ENCODE measurements around the gene ZNF785.
A peak's percentile ranks its signal among the peaks of the same experiment; 100 is the strongest.
"Not testable (repeated sequence)": the region's sequence is repeated elsewhere in the genome, so short reads cannot be mapped to it uniquely, and the experiment has no call there.

ZNF785 gene

DNA sequence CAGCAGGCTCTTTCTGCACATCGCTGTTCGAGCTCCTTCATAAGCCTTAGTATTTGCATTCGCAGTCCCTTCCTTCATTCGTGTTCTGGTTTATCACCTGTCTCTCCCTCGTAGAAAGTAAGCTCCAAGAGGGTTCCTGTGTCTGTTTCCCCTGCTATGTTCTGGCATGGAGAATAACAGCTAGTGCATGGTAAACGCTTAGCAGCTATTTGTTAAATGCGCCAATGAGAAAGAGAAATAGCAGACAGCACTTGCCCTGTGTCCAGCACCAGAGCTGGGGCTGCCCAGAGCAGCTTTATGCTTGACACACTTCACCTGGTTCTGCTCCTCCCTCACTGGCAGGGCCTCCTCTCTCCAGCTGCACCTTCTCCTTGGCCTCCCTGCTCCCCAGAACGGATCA, 19.5 kb downstream of the ZNF785 start:
- DNase-seq (ENCODE audit: low spot score), result no peak

DNA sequence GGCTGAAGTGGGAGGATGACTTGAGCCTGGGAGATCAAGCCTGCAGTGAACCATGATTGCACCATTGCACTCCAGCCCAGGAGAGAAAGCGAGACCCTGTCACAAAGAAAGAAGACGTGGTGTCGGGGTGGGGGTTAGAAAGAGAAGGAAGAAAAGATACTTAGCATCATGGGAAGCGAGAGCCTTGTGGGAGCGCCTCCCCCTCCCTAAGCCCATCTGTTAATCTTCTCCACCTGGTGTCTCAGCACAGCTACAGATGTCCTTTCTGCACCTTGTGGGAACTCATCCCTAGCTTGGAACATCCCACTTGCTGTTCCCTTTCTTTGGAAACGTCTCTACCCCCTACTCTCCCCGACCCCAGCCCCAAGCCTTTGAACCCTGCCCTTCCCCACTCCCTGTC, 20.0 kb downstream of the ZNF785 start:
- DNase-seq (ENCODE audit: low spot score), result no peak

- no peak for DNase-seq (ENCODE audit: low spot score)
Measured at GRCh38 chr16:30562021-30562420, 23.5 kb downstream of the ZNF785 start.

GRCh38 chr16:30561089-30561816, 24.2 kb downstream of the ZNF785 start:
- no peak for DNase-seq (ENCODE audit: low spot score)

DNA sequence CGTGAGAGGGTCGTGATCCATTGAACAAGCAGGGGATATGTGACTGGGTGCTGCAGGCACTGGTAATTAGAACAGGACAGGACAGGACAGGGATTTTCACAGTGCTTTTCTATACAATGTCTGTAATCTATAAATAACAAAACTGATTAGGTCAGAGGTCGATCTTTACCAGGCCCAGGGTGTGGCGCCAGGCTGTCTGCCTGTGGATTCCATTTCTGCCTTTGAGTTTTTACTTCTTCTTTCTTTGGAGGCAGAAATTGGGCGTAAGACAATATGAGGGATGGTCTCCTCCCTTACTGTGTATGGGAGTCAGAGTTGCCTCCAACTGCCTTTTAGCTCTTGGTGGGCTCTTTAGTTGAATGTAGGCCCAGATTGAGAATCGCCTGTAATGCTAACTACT, 25.8 kb downstream of the ZNF785 start:
- no peak for DNase-seq (ENCODE audit: low spot score)

- no peak for DNase-seq (ENCODE audit: low spot score)
Measured at GRCh38 chr16:30558789-30559377, 26.6 kb downstream of the ZNF785 start.

DNA sequence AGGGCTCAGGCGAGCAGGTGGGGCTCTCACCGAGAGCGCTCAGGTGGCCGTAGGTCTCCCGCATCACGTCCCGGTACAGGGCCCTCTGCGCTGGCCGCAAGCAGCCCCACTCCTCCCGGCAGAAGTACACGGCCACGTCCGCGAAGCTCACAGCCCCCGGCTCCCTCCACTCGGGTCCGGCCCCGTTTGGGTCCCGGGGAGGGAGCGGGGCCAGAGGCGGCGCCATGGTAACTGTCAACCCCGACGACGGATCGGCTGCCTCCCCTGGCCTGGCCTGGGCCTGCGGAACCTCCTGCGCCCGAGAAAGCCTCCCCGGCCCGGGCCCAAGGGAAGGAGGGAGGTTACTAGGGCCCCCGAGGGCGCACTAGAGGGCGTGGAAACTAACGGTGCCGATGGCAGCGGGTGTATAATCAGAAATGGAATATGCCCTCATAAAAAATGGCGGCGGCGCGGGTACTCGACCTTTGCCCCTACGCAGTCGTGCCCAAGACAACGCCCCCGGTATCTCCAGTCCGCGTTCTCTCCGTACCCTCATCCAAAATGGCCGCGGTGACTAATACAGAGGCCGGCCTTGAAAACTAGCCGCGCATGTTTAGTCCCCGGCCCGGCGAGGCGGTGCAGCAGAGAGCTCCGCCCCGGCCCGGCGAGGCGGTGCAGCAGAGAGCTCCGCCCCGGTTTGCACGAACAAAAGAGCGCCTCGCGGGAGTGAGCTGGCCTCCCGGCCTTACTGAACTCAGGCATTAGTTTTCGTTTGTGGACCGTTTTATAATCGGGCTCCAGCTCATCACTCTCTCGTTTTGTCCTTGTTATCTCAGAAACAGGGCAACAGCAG, 27.3 kb downstream of the ZNF785 start, which contains the start of gene ZNF764:
ZNF764 (minus strand) TSS at position 418 of the 832 bp plus-strand sequence; CDS start at position 226, 192 bp downstream.
- DNase-seq (ENCODE audit: low spot score), result peak; percentile 98

- DNase-seq (ENCODE audit: low spot score), result no peak
Measured at GRCh38 chr16:30557707-30557956, 27.9 kb downstream of the ZNF785 start.

- DNase-seq (ENCODE audit: low spot score), result no peak
Measured at GRCh38 chr16:30556125-30556473, 29.4 kb downstream of the ZNF785 start.

- DNase-seq (ENCODE audit: low spot score), result no peak
Measured at GRCh38 chr16:30555315-30556124, 30.0 kb downstream of the ZNF785 start.

DNA sequence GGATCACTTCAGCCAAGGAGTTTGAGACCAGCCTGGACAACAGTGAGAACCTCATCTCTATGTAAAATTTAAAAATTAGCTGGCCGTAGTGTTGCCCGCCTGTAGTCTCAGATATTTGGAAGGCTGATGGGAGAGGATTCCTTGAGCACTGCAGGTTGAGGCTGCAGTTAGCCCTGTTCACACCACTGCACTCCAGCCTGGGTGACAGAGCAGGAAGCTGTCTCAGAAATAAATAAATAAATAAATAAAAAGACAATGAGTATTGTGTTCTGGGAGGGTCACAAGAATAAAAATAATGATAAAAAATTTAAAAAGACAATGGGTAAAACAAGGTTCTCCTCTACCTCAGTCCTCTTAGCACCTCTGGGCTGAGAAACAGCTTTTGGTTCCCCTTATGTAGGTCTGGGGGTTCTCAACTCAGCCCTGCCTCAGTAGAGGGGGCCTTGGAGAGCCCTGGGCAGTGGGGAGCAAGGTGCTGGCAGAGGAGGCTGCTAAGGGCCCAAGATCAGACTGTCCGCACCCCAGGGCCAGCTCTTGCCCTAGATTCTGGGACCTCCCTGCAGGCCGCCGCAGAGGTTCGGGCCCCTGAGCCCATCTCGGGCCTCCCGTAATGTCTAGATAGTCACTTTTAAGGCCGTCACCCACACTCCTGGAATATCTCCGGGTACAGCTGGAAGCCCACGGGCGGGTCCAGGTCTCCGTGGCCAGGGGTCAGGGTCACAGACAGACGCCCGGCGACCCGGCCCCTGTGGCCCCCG, 30.8 kb downstream of the ZNF785 start:
- DNase-seq (ENCODE audit: low spot score), result no peak

DNA sequence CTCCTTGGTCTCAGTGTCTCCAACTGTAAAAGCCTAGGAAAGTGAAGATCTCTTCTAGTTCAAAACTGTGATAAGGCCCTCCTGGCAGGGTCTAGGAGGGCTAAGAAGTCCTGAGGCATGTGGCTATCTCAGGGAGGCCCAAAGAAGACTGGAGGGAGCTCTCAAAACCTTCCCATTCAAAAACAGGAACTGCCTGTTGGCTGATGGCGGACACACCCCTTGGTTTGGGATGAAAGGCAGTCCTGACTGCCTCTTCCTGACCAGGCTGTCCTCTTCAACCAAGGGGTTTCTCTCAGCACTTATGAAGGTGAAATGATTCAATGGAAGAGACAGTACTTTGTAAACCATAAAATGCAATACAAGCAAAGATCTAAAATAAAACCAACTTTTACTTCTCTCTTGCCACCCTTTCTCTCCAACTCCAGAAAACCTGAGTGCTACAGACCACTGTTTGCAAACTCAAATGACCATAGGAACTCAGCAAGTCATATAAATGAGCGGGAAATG, 32.1 kb downstream of the ZNF785 start:
- DNase-seq (ENCODE audit: low spot score), result no peak

DNA sequence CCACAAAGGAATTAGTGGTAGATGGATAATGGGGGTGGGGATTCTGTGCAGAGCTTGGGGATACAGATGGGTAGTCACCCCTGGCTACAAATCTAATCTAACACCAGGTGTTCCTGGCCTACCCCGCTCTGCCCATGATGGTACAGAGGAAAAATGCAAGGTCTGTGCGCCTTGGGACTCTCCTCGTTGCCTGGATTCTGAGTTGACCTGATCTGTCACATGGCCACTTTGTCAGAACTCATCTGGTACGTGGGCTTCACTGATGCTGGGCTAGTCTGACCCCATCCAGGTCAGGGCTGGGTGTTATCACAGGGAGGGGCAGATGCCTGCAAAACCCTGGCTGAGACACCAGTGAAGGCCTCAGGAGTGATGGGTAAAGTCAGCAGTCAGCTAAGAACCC, 32.5 kb downstream of the ZNF785 start:
- DNase-seq (ENCODE audit: low spot score), result no peak

DNA sequence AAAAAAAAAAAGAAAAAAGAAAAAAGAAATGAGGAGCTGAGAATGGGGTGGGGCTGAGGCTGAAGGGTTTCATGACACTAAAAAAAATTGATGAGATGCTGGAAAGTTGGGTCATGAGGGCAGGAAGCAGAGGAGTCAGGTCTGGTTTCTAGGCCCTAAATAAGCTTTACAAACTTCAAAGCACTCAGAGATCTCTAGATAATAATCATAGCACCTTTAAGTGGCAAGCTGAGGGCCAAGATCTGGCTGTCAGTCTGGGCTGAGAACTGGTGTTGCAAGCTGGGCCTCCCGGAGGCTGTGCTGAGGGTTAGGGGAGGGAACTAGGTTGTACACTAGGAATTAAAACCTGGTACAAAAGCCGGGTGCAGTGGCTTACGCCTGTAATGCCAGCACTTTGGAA, 33.7 kb downstream of the ZNF785 start:
- DNase-seq (ENCODE audit: low spot score), result no peak

- no peak for DNase-seq (ENCODE audit: low spot score)
Measured at GRCh38 chr16:30548416-30549253, 36.9 kb downstream of the ZNF785 start.

DNA sequence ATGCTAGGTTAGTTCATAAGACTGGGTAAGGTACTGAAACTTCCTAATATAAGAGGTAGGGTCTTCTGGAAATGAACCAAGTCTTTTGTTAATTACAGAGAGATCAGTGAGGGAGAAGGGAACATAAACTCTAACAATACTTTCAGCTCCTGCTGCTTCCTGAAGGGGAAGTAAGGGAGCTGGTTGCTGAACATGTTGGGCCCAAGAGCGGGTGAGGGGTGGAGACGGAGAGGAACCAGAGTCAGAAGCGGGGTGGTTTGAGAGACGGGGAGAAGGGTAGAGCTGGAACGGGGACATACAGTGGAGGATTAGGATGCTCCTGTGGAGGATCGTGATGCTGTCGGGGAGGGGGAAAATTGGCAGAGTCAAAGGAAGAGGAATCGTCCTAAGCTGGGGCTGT, 39.4 kb downstream of the ZNF785 start:
- DNase-seq (ENCODE audit: low spot score), result no peak

DNA sequence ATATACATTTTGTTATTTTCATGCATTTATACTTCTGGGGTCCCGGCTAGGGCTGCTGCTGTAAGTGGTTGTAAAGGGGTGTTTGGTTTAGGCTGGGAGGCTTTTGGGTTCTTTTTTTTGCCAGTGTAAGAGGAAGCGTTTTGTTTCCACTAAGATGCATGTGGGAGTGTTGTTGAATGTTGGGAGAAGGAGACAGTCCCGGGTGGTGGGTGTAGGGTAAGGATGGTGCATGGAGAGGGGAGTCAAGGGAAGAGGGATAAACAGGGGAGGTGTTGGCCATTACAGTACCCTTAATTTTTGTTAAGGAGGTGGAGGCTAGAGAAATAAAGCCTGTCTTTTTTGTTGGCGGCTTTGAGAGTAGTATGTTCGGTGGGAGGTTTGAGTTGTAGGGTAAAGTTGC, 42.4 kb downstream of the ZNF785 start:
- DNase-seq (ENCODE audit: low spot score), result no peak

DNA sequence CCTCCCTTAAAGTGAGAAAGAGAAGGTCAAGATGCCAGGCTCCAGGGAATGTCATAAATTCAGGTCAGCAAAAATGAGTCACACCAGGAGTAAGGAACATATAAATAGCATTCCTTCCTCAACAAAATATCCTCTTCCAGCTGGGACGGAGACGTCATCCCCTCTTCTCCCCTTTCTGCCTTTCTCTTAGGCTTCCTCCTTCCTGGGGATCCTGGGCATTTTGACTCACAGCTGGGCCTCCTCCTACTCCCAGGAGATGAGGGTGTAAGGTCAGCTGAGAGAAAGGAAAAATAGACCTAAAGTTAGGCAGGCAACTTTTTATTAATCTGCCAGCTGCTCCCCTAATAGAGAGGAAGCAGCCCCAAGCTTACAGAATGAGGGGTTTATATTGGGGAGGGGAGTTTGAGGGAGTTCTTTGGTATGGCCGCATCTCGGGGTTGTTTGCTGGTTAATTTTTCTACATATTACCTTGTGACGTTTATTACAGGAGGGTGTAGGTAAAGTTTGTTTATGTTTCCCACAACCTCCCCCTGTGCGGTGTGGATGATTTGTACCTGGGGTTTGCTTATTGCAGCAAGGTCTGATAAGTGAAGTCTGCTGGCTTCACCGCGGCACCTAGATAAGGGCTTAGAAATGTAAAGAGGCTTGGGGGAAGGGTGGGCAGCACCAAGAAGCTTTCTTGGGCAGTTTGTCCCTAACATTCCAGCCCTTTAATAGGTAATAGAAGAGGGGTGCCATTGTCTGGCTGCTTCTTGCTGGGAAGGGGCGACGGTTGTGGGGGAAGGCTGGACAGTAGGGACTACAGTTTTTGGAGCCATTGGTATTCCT, 43.8 kb downstream of the ZNF785 start:
- no peak for DNase-seq (ENCODE audit: low spot score)

DNA sequence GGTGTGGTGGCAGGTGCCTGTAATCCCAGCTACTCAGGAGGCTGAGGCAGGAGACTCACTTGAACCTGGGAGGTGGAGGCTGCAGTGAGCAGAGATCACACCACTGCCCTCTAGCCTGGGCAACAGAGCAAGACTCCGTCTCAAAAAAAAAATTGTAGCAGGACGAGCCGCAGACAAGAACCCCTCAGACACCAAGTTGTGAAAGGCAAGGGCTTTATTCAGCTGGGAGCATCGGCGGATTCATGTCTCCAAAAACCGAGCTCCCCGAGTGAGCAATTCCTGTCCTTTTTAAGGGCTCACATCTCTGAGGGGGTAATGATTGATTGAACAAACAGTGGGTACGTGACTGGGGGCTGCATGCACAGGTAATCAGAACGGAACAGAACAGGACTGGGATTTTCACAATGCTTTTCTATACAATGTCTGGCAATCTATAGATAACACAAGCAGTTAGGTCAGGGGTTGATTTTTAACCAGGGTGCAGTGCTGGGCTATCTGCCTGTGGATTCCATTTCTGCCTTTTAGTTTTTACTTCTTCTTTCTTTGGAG, 44.5 kb downstream of the ZNF785 start:
- not testable (repeated sequence) for DNase-seq (ENCODE audit: low spot score)
